Aorta (tissue), 5 donors: ENCODE measurements around the gene BCAS4. TPM values are rescaled to one million over a fixed set of nuclear protein-coding genes. Genes with fewer than 3 reads are reported as not detected.

Source experiments
- ATAC-seq: fragments of 200-7000 bp; cut with Tn5 transposase; one replicate; pipeline ENCODE4 v1.9.1; 2022; ENCODE audit warnings: moderate library complexity; ENCODE audit not compliant: low FRiP score
- DNase-seq, 2 donors: peaks; one replicate each; pipeline ENCODE4 v3.0.0-alpha.2; 2020
- H3K27ac ChIP-seq, 2 donors: one replicate each; pipeline ENCODE4 v1.5.1; 2013; ENCODE audit warnings: low read length in 2 of 2, mild to moderate bottlenecking in 2 of 2, moderate library complexity in 2 of 2, control low read depth in 1 of 2, inconsistent platforms in 1 of 2, low read depth in 1 of 2
- H3K27me3 ChIP-seq, 2 donors: one replicate each; pipeline ENCODE4 v1.6.1; 2013; ENCODE audit warnings: control low read depth in 1 of 2, low read length in 1 of 2, mild to moderate bottlenecking in 1 of 2, moderate library complexity in 1 of 2; ENCODE audit not compliant: insufficient read depth in 2 of 2, control insufficient read depth in 1 of 2
- H3K36me3 ChIP-seq, 2 donors: one replicate each; pipeline ENCODE4 v1.6.1; 2013; ENCODE audit warnings: control low read depth in 1 of 2, low read length in 1 of 2, mild to moderate bottlenecking in 1 of 2; ENCODE audit not compliant: insufficient read depth in 2 of 2, control insufficient read depth in 1 of 2
- H3K4me1 ChIP-seq, 2 donors: one replicate each; pipeline ENCODE4 v1.6.1; 2013; ENCODE audit warnings: low read length in 2 of 2, control low read depth in 1 of 2, mild to moderate bottlenecking in 1 of 2, moderate library complexity in 1 of 2; ENCODE audit not compliant: insufficient read depth in 2 of 2, control insufficient read depth in 1 of 2
- H3K4me3 ChIP-seq, 2 donors: one replicate each; pipeline ENCODE4 v1.5.1; 2013; ENCODE audit warnings: low read length in 2 of 2, control low read depth in 1 of 2, mild to moderate bottlenecking in 1 of 2
- H3K9me3 ChIP-seq: one replicate; pipeline ENCODE4 v1.6.1; 2013; ENCODE audit warnings: mild to moderate bottlenecking, low read length; ENCODE audit not compliant: control insufficient read depth
- WGBS, 2 donors: extraction: QIAGEN DNeasy Blood & Tissue Kit; methylation state at CpG; one replicate each; pipeline ENCODE4 v1.1.7; 2013; 5-methylcytosine and 5-hydroxymethylcytosine counted together
- intact Hi-C, 2 donors: fragments of 100-400 bp; cut with DNase I; formaldehyde crosslinking; loops; one replicate each; pipeline versions ENCODE4 v1.14.2 to v1.15.0; 2022
- polyA plus RNA-seq, 2 donors: library from polyadenylated mRNA; stranded (reverse); fragments of 200-250 nt; gene quantifications; one replicate each; pipeline ENCODE4 v1.2.3, GENCODE V29; 2013
- total RNA-seq, 2 donors: library from RNA; stranded (reverse); fragmentation: NEBNext Ultra II Directional; extraction: Animal tissue kit (Norgen Biotek cat#: 25700); gene quantifications; one replicate each; pipeline ENCODE4 v1.2.1, GENCODE V29; 2021
- donor health status: healthy with polysubstance abuse.
- donor health status: Bipolar disorder and iron deficiency.
- donor health status: DM: no; HTN: no; CAD: no.
- donor health status: DM: no; HTN: no; CAD: no.
- donor health status: DM: yes; HTN: yes; CAD: no.

Gene BCAS4
- total and polyA plus RNA-seq, 4 donors = 4.9 to 9.7 (median 7.4) TPM

GRCh38 chr20:50848341-50848808 lies 53.5 kb downstream of the BCAS4 start:
- Histone ChIP-seq H3K36me3 (no peaks in the 10 kb centered on the region), H3K27me3 (no peaks in the 10 kb centered on the region), H3K4me1 (no peaks in the 10 kb centered on the region), H3K9me3 (no peaks in the 10 kb centered on the region), H3K4me3 (no peak overlapping the region), H3K27ac (no peak overlapping the region)
- 22 to 23% methylated on average over 8 of the region's 8 CpGs for WGBS, 2 donors
- ATAC-seq = peak; percentile 28
- DNase-seq = peak in 1 of 2 donors; percentile 73
- intact Hi-C loops = no loop called here

- no peak overlapping the region for H3K4me3 ChIP-seq
- no peak overlapping the region for H3K27ac ChIP-seq
- no peaks in the 10 kb centered on the region for H3K36me3 ChIP-seq
- intact Hi-C loops = no loop called here
- no peaks in the 10 kb centered on the region for H3K27me3 ChIP-seq
- no peaks in the 10 kb centered on the region for H3K4me1 ChIP-seq
- no peaks in the 10 kb centered on the region for H3K9me3 ChIP-seq
- 23 to 29% methylated on average over 18 of the region's 18 CpGs for WGBS, 2 donors
- peak; percentile 13 for ATAC-seq
- DNase-seq = no peak
These were observed 54.2 kb downstream of the BCAS4 start for GRCh38 chr20:50848846-50849673.

- H3K4me1 ChIP-seq = no peaks in the 10 kb centered on the region
- no peaks in the 10 kb centered on the region for H3K9me3 ChIP-seq
- H3K27ac ChIP-seq = no peak overlapping the region
- no peaks in the 10 kb centered on the region for H3K27me3 ChIP-seq
- no peaks in the 10 kb centered on the region for H3K36me3 ChIP-seq
- no peak overlapping the region for H3K4me3 ChIP-seq
- intact Hi-C loops = no loop called here
- no peak for DNase-seq
- no peak for ATAC-seq
- WGBS, 2 donors = 73 to 79% methylated on average over 13 of the region's 13 CpGs
These were observed 55.9 kb downstream of the BCAS4 start for GRCh38 chr20:50850721-50851286.

- no peak for ATAC-seq
- no peaks in the 10 kb centered on the region for H3K9me3 ChIP-seq
- no peak overlapping the region for H3K27ac ChIP-seq
- H3K27me3 ChIP-seq = no peaks in the 10 kb centered on the region
- H3K4me3 ChIP-seq = no peak overlapping the region
- intact Hi-C loops = no loop called here
- H3K4me1 ChIP-seq = no peaks in the 10 kb centered on the region
- no peaks in the 10 kb centered on the region for H3K36me3 ChIP-seq
- WGBS, 2 donors = 97 to 98% methylated on average over 9 of the region's 9 CpGs
- no peak for DNase-seq
These were observed 57.2 kb downstream of the BCAS4 start for GRCh38 chr20:50852085-50852484.

GRCh38 chr20:50854506-50855249 lies 59.8 kb downstream of the BCAS4 start:
- no peak for ATAC-seq
- intact Hi-C loops = no loop called here
- WGBS, 2 donors = 90 to 92% methylated on average over 18 of the region's 18 CpGs
- Histone ChIP-seq H3K9me3 (no peaks in the 10 kb centered on the region), H3K36me3 (no peaks in the 10 kb centered on the region), H3K4me1 (no peaks in the 10 kb centered on the region), H3K4me3 (no peak overlapping the region), H3K27me3 (no peaks in the 10 kb centered on the region), H3K27ac (no peak overlapping the region)
- no peak for DNase-seq

GRCh38 chr20:50855498-50856474 lies 60.9 kb downstream of the BCAS4 start:
- Histone ChIP-seq H3K36me3 (no peaks in the 10 kb centered on the region), H3K4me1 (no peaks in the 10 kb centered on the region), H3K27ac (no peak overlapping the region), H3K4me3 (no peak overlapping the region), H3K9me3 (no peaks in the 10 kb centered on the region), H3K27me3 (no peaks in the 10 kb centered on the region)
- WGBS, 2 donors = 71 to 75% methylated on average over 23 of the region's 23 CpGs
- ATAC-seq (no peak), DNase-seq (no peak)
- intact Hi-C loops = no loop called here

- H3K4me3 ChIP-seq = no peak overlapping the region
- no peak overlapping the region for H3K27ac ChIP-seq
- no peaks in the 10 kb centered on the region for H3K9me3 ChIP-seq
- H3K27me3 ChIP-seq = no peaks in the 10 kb centered on the region
- no peaks in the 10 kb centered on the region for H3K36me3 ChIP-seq
- WGBS, 2 donors = 85 to 90% methylated on average over 5 of the region's 5 CpGs
- ATAC-seq (no peak), DNase-seq (no peak)
- intact Hi-C loops = no loop called here
- H3K4me1 ChIP-seq = no peaks in the 10 kb centered on the region
These were observed 61.7 kb downstream of the BCAS4 start for GRCh38 chr20:50856475-50857041.

GRCh38 chr20:50857348-50857747 lies 62.5 kb downstream of the BCAS4 start:
- WGBS, 2 donors = 93 to 97% methylated on average over 7 of the region's 7 CpGs
- intact Hi-C loops = no loop called here

More at GRCh38 chr20:50857348-50857747, 62.5 kb downstream of the BCAS4 start:
- H3K27me3 ChIP-seq = no peaks in the 10 kb centered on the region
- H3K4me1 ChIP-seq = no peaks in the 10 kb centered on the region
- H3K27ac ChIP-seq = no peak overlapping the region
- H3K4me3 ChIP-seq = no peak overlapping the region
- DNase-seq (no peak), ATAC-seq (no peak)
- no peaks in the 10 kb centered on the region for H3K36me3 ChIP-seq
- no peaks in the 10 kb centered on the region for H3K9me3 ChIP-seq
